Measurements from ENCODE around the gene FAM110A. TPM values are rescaled to one million over a fixed set of nuclear protein-coding genes. Genes with fewer than 3 reads are reported as not detected.
"Not testable (repeated sequence)": the region's sequence is repeated elsewhere in the genome, so short reads cannot be mapped to it uniquely, and the experiment has no call there.

The FAM110A gene
- total RNA-seq, 1 donor from 2014 or later: 152 TPM

DNA sequence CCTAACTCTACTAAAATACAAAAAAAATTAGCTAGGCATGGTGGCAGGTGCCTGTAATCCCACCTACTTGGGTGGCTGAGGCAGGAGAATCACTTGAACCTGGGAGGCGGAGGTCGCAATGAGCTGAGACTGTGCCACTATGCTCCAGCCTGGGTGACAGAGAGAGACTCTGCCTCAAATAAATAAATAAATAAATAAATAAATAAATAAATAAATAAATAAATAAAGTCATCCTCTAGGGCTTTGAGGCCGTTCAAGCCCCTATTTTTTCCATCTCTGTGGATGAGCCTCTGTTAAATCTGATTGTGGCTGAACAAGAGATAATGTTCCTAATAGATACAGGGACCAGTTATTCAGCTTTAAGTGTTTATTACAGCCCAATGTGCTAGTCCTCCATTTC, 31.8 kb upstream of the FAM110A start:
- Mint-ChIP-seq H3K27me3 (ENCODE audit: unreplicated experiment) (no peaks in the 10 kb centered on the region), H3K4me3 (ENCODE audit: unreplicated experiment) (no peak overlapping the region), H3K9me3 (ENCODE audit: unreplicated experiment) (peaks cover 2% of the 10 kb centered on the region), H3K36me3 (ENCODE audit: unreplicated experiment) (peaks cover 20% of the 10 kb centered on the region), H3K27ac (ENCODE audit: unreplicated experiment) (no peak overlapping the region), H3K4me1 (ENCODE audit: low read depth, unreplicated experiment) (no peaks in the 10 kb centered on the region)
- no peak for DNase-seq
- no peak for TF ChIP-seq CTCF (IDR thresholded peaks at IDR 0.05; ENCODE audit: partially characterized antibody, unreplicated experiment)

- TF ChIP-seq CTCF (IDR thresholded peaks at IDR 0.05; ENCODE audit: partially characterized antibody, unreplicated experiment): no peak
- no peaks in the 10 kb centered on the region for H3K4me1 Mint-ChIP-seq (ENCODE audit: low read depth, unreplicated experiment)
- no peak overlapping the region for H3K27ac Mint-ChIP-seq (ENCODE audit: unreplicated experiment)
- peaks cover 2% of the 10 kb centered on the region for H3K9me3 Mint-ChIP-seq (ENCODE audit: unreplicated experiment)
- H3K27me3 Mint-ChIP-seq (ENCODE audit: unreplicated experiment): no peaks in the 10 kb centered on the region
- H3K4me3 Mint-ChIP-seq (ENCODE audit: unreplicated experiment): no peak overlapping the region
- peaks cover 18% of the 10 kb centered on the region for H3K36me3 Mint-ChIP-seq (ENCODE audit: unreplicated experiment)
- no peak for DNase-seq
Observed at GRCh38 chr20:805713-806112, 27.8 kb upstream of the FAM110A start.

GRCh38 chr20:811776-812434, 21.6 kb upstream of the FAM110A start:
- DNase-seq; H3K4me3 Mint-ChIP-seq (ENCODE audit: unreplicated experiment); H3K27ac Mint-ChIP-seq (ENCODE audit: unreplicated experiment); H3K9me3 Mint-ChIP-seq (ENCODE audit: unreplicated experiment); H3K4me1 Mint-ChIP-seq (ENCODE audit: low read depth, unreplicated experiment); H3K27me3 Mint-ChIP-seq (ENCODE audit: unreplicated experiment): not testable (repeated sequence)
- peaks cover 10% of the 10 kb centered on the region for H3K36me3 Mint-ChIP-seq (ENCODE audit: unreplicated experiment)

DNA sequence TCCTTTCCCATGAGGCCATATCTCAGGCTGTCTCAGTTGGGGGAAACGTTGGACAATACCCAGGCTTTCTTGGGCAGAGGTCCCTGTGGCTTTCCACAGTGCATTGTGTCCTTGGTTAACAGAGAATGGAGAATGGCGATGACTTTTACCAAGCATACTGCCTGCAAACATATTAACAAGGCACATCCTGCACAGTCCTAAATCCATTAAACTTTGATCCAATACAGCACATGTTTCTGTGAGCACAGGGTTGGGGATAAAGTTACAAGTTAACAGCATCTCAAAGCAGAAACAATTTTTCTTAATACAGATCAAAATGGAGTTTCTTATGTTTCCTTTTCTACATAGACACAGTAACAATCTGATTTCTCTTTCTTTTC, 21.1 kb upstream of the FAM110A start:
- DNase-seq; H3K4me1 Mint-ChIP-seq (ENCODE audit: low read depth, unreplicated experiment); H3K27me3 Mint-ChIP-seq (ENCODE audit: unreplicated experiment); H3K4me3 Mint-ChIP-seq (ENCODE audit: unreplicated experiment); H3K9me3 Mint-ChIP-seq (ENCODE audit: unreplicated experiment); H3K27ac Mint-ChIP-seq (ENCODE audit: unreplicated experiment): not testable (repeated sequence)
- H3K36me3 Mint-ChIP-seq (ENCODE audit: unreplicated experiment): peaks cover 10% of the 10 kb centered on the region

DNA sequence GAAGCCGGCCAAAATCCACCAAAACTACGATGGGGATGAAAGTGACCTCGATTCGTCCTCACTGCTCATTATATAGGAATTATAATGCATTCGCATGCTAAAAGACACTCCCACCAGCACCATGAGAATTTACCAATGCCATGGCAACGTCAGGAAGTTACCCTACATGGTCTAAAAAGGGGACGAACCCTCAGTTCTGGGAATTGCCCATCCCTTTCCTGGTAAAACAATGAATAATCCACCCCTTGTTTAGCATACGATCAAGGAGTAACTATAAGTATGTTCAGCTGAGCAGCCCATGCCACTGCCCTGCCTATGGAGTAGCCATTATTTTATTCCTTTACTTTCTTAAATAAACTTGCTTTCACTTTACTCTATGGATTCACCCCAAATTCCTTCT, 20.1 kb upstream of the FAM110A start:
- DNase-seq: no peak
- peaks cover 10% of the 10 kb centered on the region for H3K36me3 Mint-ChIP-seq (ENCODE audit: unreplicated experiment)
- peaks cover 3% of the 10 kb centered on the region for H3K27me3 Mint-ChIP-seq (ENCODE audit: unreplicated experiment)
- peaks cover 5% of the 10 kb centered on the region for H3K4me1 Mint-ChIP-seq (ENCODE audit: low read depth, unreplicated experiment)
- H3K27ac Mint-ChIP-seq (ENCODE audit: unreplicated experiment): no peak overlapping the region
- no peak for TF ChIP-seq CTCF (IDR thresholded peaks at IDR 0.05; ENCODE audit: partially characterized antibody, unreplicated experiment)
- H3K4me3 Mint-ChIP-seq (ENCODE audit: unreplicated experiment): no peak overlapping the region
- peaks cover 2% of the 10 kb centered on the region for H3K9me3 Mint-ChIP-seq (ENCODE audit: unreplicated experiment)

GRCh38 chr20:815226-815625, 18.3 kb upstream of the FAM110A start:
- Mint-ChIP-seq H3K4me3 (ENCODE audit: unreplicated experiment) (no peak overlapping the region), H3K9me3 (ENCODE audit: unreplicated experiment) (peaks cover 4% of the 10 kb centered on the region), H3K4me1 (ENCODE audit: low read depth, unreplicated experiment) (peaks cover 7% of the 10 kb centered on the region), H3K27ac (ENCODE audit: unreplicated experiment) (no peak overlapping the region), H3K36me3 (ENCODE audit: unreplicated experiment) (peaks cover under 1% of the 10 kb centered on the region), H3K27me3 (ENCODE audit: unreplicated experiment) (peaks cover 3% of the 10 kb centered on the region)
- TF ChIP-seq CTCF (IDR thresholded peaks at IDR 0.05; ENCODE audit: partially characterized antibody, unreplicated experiment): no peak
- DNase-seq: no peak

Measured in glutamatergic neuron (in vitro differentiated cells).